OCI-LY1 (cell line): ENCODE data around the gene GABRB3.

ENCODE experiments used
- H2AFZ ChIP-seq: fragments of 200-600 bp; sonication (generic), shearing (Covaris generic); 2 replicates; pipeline ENCODE4 v1.6.0; 2014; ENCODE audit warnings: antibody characterized with exemption, mild to moderate bottlenecking, low read length
- H3F3A ChIP-seq: fragments of 200-600 bp; sonication (generic), shearing (Covaris generic); 2 replicates; pipeline ENCODE4 v1.6.0; 2014; ENCODE audit warnings: mild to moderate bottlenecking, antibody characterized with exemption, low read length, moderate library complexity; ENCODE audit not compliant: insufficient read depth
- H3K27ac ChIP-seq: fragments of 200-600 bp; sonication (generic); 2 replicates; pipeline ENCODE4 v1.5.1; 2014; ENCODE audit warnings: low read length, mixed run types, mild to moderate bottlenecking, low read depth; ENCODE audit not compliant: poor library complexity, severe bottlenecking
- H3K27me3 ChIP-seq: fragments of 200-600 bp; sonication (generic); 2 replicates; pipeline ENCODE4 v1.6.0; 2014; ENCODE audit warnings: antibody characterized with exemption, mild to moderate bottlenecking, low read length, moderate library complexity; ENCODE audit not compliant: insufficient read depth
- H3K36me3 ChIP-seq: fragments of 200-600 bp; sonication (generic); 2 replicates; pipeline ENCODE4 v1.6.1; 2014; ENCODE audit warnings: mild to moderate bottlenecking, antibody characterized with exemption, low read length, moderate library complexity, mixed read lengths; ENCODE audit not compliant: insufficient read depth
- H3K4me1 ChIP-seq: fragments of 200-600 bp; sonication (generic); 2 replicates; pipeline ENCODE4 v1.5.1; 2014; ENCODE audit warnings: mild to moderate bottlenecking, low read length, moderate library complexity; ENCODE audit not compliant: insufficient read depth, severe bottlenecking
- H3K4me2 ChIP-seq: fragments of 200-600 bp; sonication (generic), shearing (Covaris generic); 2 replicates; pipeline ENCODE4 v1.6.1; 2014; ENCODE audit warnings: low read length
- H3K4me3 ChIP-seq: fragments of 200-600 bp; sonication (generic); 2 replicates; pipeline ENCODE4 v1.5.1; 2014; ENCODE audit warnings: low read length, low read depth, mild to moderate bottlenecking, mixed read lengths; ENCODE audit not compliant: poor library complexity, severe bottlenecking
- H3K79me2 ChIP-seq: fragments of 200-600 bp; shearing (Covaris generic); 2 replicates; pipeline ENCODE4 v1.6.1; 2016; ENCODE audit warnings: mixed run types, low read length, mixed read lengths; ENCODE audit not compliant: insufficient read depth
- H3K9ac ChIP-seq: fragments of 200-600 bp; sonication (generic), shearing (Covaris generic); 2 replicates; pipeline ENCODE4 v1.6.1; 2014; ENCODE audit warnings: mild to moderate bottlenecking, low read length, mixed read lengths
- H3K9me2 ChIP-seq: fragments of 200-600 bp; sonication (generic), shearing (Covaris generic); 2 replicates; pipeline ENCODE4 v1.6.1; 2014; ENCODE audit warnings: low read depth, mild to moderate bottlenecking, low read length, mixed read lengths
- H3K9me3 ChIP-seq: fragments of 200-600 bp; shearing (Covaris generic); 2 replicates; pipeline ENCODE4 v1.6.1; 2014; ENCODE audit warnings: low read length, mixed read lengths
- H4K20me1 ChIP-seq: fragments of 200-600 bp; sonication (generic), shearing (Covaris generic); 2 replicates; pipeline ENCODE4 v1.6.0; 2016; ENCODE audit warnings: mild to moderate bottlenecking, low read length; ENCODE audit not compliant: insufficient read depth
- EZH2 ChIP-seq: fragments of 200-600 bp; sonication (generic), shearing (Covaris generic); IDR thresholded peaks from 2 replicates; pipeline ENCODE4 v1.8.0; 2017; ENCODE audit warnings: borderline replicate concordance, mixed run types, mild to moderate bottlenecking, antibody characterized with exemption, low read length, moderate library complexity, mixed read lengths
- TF ChIP-seq, protein P1 (sequence below): fragments of 200-600 bp; sonication (generic), shearing (Covaris generic); IDR thresholded peaks from 2 replicates; pipeline ENCODE4 v1.5.1; 2017; ENCODE audit warnings: mild to moderate bottlenecking, antibody characterized with exemption, low read length, moderate library complexity, mixed read lengths

GABRB3 gene

DNA sequence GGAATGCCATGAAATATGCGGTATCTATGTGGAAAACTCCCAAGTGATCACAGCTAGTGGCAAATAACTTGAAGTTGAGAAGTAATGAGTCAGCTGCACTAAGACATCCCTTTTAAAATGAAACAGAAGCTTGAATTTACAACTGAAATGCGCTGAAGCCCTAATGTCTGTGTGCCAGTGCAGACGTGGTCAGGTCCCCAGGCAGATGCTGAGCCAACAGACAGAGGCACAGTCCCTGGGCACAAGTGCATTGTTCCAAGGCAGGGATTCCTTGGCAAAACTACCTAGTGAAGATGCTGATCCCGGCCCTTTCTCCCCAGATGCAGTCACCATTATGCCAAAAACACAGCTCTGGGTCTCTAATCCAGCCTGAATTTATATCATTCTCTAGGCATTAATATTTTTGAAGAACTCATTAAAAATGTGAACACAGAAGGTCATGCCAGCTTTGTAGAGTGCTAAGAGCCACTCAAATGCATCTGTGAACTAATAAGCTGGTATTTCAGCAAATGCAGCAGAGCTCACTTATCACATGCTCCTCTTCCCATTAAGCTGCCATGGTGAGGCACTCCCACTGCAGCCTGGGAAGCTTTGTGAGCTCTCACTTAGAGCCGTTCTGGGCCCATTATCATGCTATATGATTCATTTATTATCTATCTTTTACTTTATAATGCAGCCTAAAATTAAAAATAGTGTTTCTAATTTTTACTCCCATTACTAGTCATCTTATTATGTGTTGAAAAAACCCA, 200.1 kb downstream of the GABRB3 start:
- Histone ChIP-seq H3K9me3 (no peaks in the 10 kb centered on the region), H3K9ac (no peak overlapping the region), H3K27ac (no peak overlapping the region), H4K20me1 (no peaks in the 10 kb centered on the region), H3K27me3 (no peaks in the 10 kb centered on the region), H3K4me2 (no peak overlapping the region), H3K4me1 (no peaks in the 10 kb centered on the region), H3K36me3 (no peaks in the 10 kb centered on the region), H3K79me2 (no peaks in the 10 kb centered on the region), H3K4me3 (no peak overlapping the region), H3F3A (no peaks in the 10 kb centered on the region), H2AFZ (no peak overlapping the region), H3K9me2 (no peaks in the 10 kb centered on the region)
- no peak for TF ChIP-seq EZH2
- TF ChIP-seq, protein P1, sequence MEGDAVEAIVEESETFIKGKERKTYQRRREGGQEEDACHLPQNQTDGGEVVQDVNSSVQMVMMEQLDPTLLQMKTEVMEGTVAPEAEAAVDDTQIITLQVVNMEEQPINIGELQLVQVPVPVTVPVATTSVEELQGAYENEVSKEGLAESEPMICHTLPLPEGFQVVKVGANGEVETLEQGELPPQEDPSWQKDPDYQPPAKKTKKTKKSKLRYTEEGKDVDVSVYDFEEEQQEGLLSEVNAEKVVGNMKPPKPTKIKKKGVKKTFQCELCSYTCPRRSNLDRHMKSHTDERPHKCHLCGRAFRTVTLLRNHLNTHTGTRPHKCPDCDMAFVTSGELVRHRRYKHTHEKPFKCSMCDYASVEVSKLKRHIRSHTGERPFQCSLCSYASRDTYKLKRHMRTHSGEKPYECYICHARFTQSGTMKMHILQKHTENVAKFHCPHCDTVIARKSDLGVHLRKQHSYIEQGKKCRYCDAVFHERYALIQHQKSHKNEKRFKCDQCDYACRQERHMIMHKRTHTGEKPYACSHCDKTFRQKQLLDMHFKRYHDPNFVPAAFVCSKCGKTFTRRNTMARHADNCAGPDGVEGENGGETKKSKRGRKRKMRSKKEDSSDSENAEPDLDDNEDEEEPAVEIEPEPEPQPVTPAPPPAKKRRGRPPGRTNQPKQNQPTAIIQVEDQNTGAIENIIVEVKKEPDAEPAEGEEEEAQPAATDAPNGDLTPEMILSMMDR: no peak

DNA sequence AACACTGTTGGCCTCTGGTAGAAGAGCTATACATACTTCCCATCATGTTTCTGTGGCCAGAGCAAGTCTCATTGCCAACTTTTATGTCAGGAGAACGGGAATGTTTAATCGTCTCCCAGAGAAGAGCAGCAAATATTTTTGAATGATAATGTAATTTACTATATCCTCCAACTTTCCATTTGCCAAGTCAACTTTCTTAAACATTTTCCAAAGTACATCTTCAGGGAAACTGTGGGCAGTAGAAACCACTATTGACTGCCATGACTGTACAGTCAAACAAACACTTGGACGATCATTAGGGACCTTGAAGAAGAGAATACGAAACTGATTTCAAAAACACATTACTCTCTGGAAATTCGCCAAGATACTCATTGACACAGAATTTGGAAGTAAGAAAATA, 201.5 kb downstream of the GABRB3 start:
- H3K27ac ChIP-seq: no peak overlapping the region
- no peak overlapping the region for H3K4me3 ChIP-seq
- H3K4me1 ChIP-seq: no peaks in the 10 kb centered on the region
- H3K9me2 ChIP-seq: no peaks in the 10 kb centered on the region
- H3F3A ChIP-seq: no peaks in the 10 kb centered on the region
- H2AFZ ChIP-seq: no peak overlapping the region
- H3K79me2 ChIP-seq: no peaks in the 10 kb centered on the region
- TF ChIP-seq, protein P1: no peak
- no peak for TF ChIP-seq EZH2
- no peak overlapping the region for H3K9ac ChIP-seq
- no peaks in the 10 kb centered on the region for H3K36me3 ChIP-seq
- H4K20me1 ChIP-seq: no peaks in the 10 kb centered on the region
- H3K4me2 ChIP-seq: no peak overlapping the region
- H3K9me3 ChIP-seq: no peaks in the 10 kb centered on the region
- H3K27me3 ChIP-seq: no peaks in the 10 kb centered on the region

GRCh38 chr15:26565542-26565941, 207.3 kb downstream of the GABRB3 start:
- no peak for TF ChIP-seq EZH2
- TF ChIP-seq, protein P1: no peak
- Histone ChIP-seq H3F3A (no peaks in the 10 kb centered on the region), H3K36me3 (no peaks in the 10 kb centered on the region), H3K79me2 (no peaks in the 10 kb centered on the region), H3K9me3 (no peaks in the 10 kb centered on the region), H3K9ac (no peak overlapping the region), H3K9me2 (no peaks in the 10 kb centered on the region), H3K27ac (no peak overlapping the region), H4K20me1 (no peaks in the 10 kb centered on the region), H3K4me2 (no peak overlapping the region), H3K4me3 (no peak overlapping the region), H3K27me3 (no peaks in the 10 kb centered on the region), H2AFZ (no peak overlapping the region), H3K4me1 (no peaks in the 10 kb centered on the region)
